GM19438 (cell line): ENCODE measurements around the gene ANKFN1.

Source experiments
- ATAC-seq: cut with Tn5 transposase; IDR thresholded peaks from one replicate; pipeline ENCODE4 v1.9.1; 2021; ENCODE audit warnings: low read depth; ENCODE audit not compliant: unreplicated experiment

Gene ANKFN1

GRCh38 chr17:56486732-56487131, 333.5 kb downstream of the ANKFN1 start:
- ATAC-seq, result no peak

- no peak for ATAC-seq
These were observed 335.5 kb downstream of the ANKFN1 start for GRCh38 chr17:56488800-56489199.

- no peak for ATAC-seq
These were observed 336.7 kb downstream of the ANKFN1 start for GRCh38 chr17:56489980-56490379.

GRCh38 chr17:56495556-56495955, 342.3 kb downstream of the ANKFN1 start:
- ATAC-seq, result no peak

GRCh38 chr17:56497132-56497531, 343.9 kb downstream of the ANKFN1 start:
- no peak for ATAC-seq

- no peak for ATAC-seq
These were observed 346.6 kb downstream of the ANKFN1 start for GRCh38 chr17:56499799-56500388.

- no peak for ATAC-seq
These were observed 348.9 kb downstream of the ANKFN1 start for GRCh38 chr17:56502120-56502654.

- no peak for ATAC-seq
These were observed 352.0 kb downstream of the ANKFN1 start for GRCh38 chr17:56505154-56505756.

- ATAC-seq, result no peak
These were observed 353.1 kb downstream of the ANKFN1 start for GRCh38 chr17:56506349-56506748.

- ATAC-seq, result no peak
These were observed 357.5 kb downstream of the ANKFN1 start for GRCh38 chr17:56510554-56511342.

- ATAC-seq, result no peak
These were observed 361.0 kb downstream of the ANKFN1 start for GRCh38 chr17:56514264-56514663.

GRCh38 chr17:56514899-56515298, 361.6 kb downstream of the ANKFN1 start:
- ATAC-seq, result no peak

- no peak for ATAC-seq
These were observed 368.3 kb downstream of the ANKFN1 start for GRCh38 chr17:56521414-56522141.

- no peak for ATAC-seq
These were observed 369.8 kb downstream of the ANKFN1 start for GRCh38 chr17:56523042-56523441.

GRCh38 chr17:56528696-56529095, 375.4 kb downstream of the ANKFN1 start:
- ATAC-seq, result no peak

- no peak for ATAC-seq
These were observed 379.7 kb downstream of the ANKFN1 start for GRCh38 chr17:56532926-56533325.

GRCh38 chr17:56536766-56537165, 383.5 kb downstream of the ANKFN1 start:
- ATAC-seq, result no peak

GRCh38 chr17:56540836-56541235, 387.6 kb downstream of the ANKFN1 start:
- ATAC-seq, result no peak

GRCh38 chr17:56543280-56543679, 390.0 kb downstream of the ANKFN1 start:
- ATAC-seq, result no peak

- ATAC-seq, result no peak
These were observed 391.8 kb downstream of the ANKFN1 start for GRCh38 chr17:56545106-56545505.

GRCh38 chr17:56545930-56546329, 392.7 kb downstream of the ANKFN1 start:
- ATAC-seq, result no peak
